ENCODE data around the gene PON2. TPM values are rescaled to one million over a fixed set of nuclear protein-coding genes. Genes with fewer than 3 reads are reported as not detected.
"Not testable (repeated sequence)": the region's sequence is repeated elsewhere in the genome, so short reads cannot be mapped to it uniquely, and the experiment has no call there.

PON2 gene
- total RNA-seq, 4 donors from 2014 or later: 120 to 299 (median 188) TPM

GRCh38 chr7:95394370-95394769, 40.5 kb downstream of the PON2 start:
- DNase-seq: no peak
- Histone ChIP-seq H3K9me3 (no peaks in the 10 kb centered on the region), H3K4me1 (peaks cover 0 to 9% (median 4%) of the 10 kb centered on the region in 4 donors), H3K27me3 (peaks cover 11% of the 10 kb centered on the region), H3K4me3 (no peak overlapping the region), H3K36me3 (no peaks in the 10 kb centered on the region), H3K27ac (no peak overlapping the region)
- no peak for TF ChIP-seq POLR2A (IDR thresholded peaks at IDR 0.05)
- no peak for TF ChIP-seq CTCF (IDR thresholded peaks at IDR 0.05)
- no peak for TF ChIP-seq POLR2AphosphoS5 (IDR thresholded peaks at IDR 0.05)
- TF ChIP-seq EP300 (IDR thresholded peaks at IDR 0.05; ENCODE audit: low read depth): no peak
- intact Hi-C loops (cut with DNase I; ENCODE audit: low total_unique reads): no loop called here
- WGBS, 2 donors (ENCODE audit: low coverage in 1 of 2): 83% methylated on average over 3 of the region's 3 CpGs; no CpG with 5 or more reads in 1 of the 2 donors
- in situ Hi-C loops (cut with MboI; ENCODE audit: low pct_ligation_motif_present in 1 of 4, low pct_unique_long_range_greater_than_20kb in 1 of 4, low sequenced_read_pairs in 3 of 4): no loop called here

GRCh38 chr7:95391761-95392160, 43.1 kb downstream of the PON2 start:
- TF ChIP-seq CTCF (IDR thresholded peaks at IDR 0.05) (no peak), POLR2A (IDR thresholded peaks at IDR 0.05) (no peak), EP300 (IDR thresholded peaks at IDR 0.05; ENCODE audit: low read depth) (no peak), POLR2AphosphoS5 (IDR thresholded peaks at IDR 0.05) (no peak)

GRCh38 chr7:95389516-95389915, 45.3 kb downstream of the PON2 start:
- TF ChIP-seq POLR2A (IDR thresholded peaks at IDR 0.05) (no peak), CTCF (IDR thresholded peaks at IDR 0.05) (no peak)
- Histone ChIP-seq H3K36me3 (no peaks in the 10 kb centered on the region), H3K4me3 (no peak overlapping the region), H3K27me3 (no peaks in the 10 kb centered on the region), H3K27ac (no peak overlapping the region), H3K4me1 (no peaks in the 10 kb centered on the region), H3K9me3 (no peaks in the 10 kb centered on the region)
- DNase-seq: no peak
- intact Hi-C loops (cut with DNase I; ENCODE audit: low total_unique reads) (no loop called here), in situ Hi-C loops (cut with MboI; ENCODE audit: low pct_ligation_motif_present in 1 of 4, low pct_unique_long_range_greater_than_20kb in 1 of 4, low sequenced_read_pairs in 3 of 4) (no loop called here)
- 73 to 85% methylated on average over 7 of the region's 7 CpGs for WGBS, 2 donors (ENCODE audit: low coverage in 1 of 2)

More at GRCh38 chr7:95391761-95392160, 43.1 kb downstream of the PON2 start:
- no peak overlapping the region for H3K27ac ChIP-seq
- intact Hi-C loops (cut with DNase I; ENCODE audit: low total_unique reads): no loop called here
- no peaks in the 10 kb centered on the region for H3K9me3 ChIP-seq
- peaks cover 0 to 8% (median 1%) of the 10 kb centered on the region in 4 donors for H3K4me1 ChIP-seq
- peaks cover 11% of the 10 kb centered on the region for H3K27me3 ChIP-seq
- H3K36me3 ChIP-seq: no peaks in the 10 kb centered on the region
- in situ Hi-C loops (cut with MboI; ENCODE audit: low pct_ligation_motif_present in 1 of 4, low pct_unique_long_range_greater_than_20kb in 1 of 4, low sequenced_read_pairs in 3 of 4): no loop called here
- WGBS, 2 donors (ENCODE audit: low coverage in 1 of 2): 45 to 70% methylated on average over 2 of the region's 2 CpGs
- no peak for DNase-seq
- no peak overlapping the region for H3K4me3 ChIP-seq

GRCh38 chr7:95379457-95379856, 55.4 kb downstream of the PON2 start:
- H3K4me3 ChIP-seq; in situ Hi-C loops (cut with MboI; ENCODE audit: low pct_ligation_motif_present in 1 of 4, low pct_unique_long_range_greater_than_20kb in 1 of 4, low sequenced_read_pairs in 3 of 4); H3K9me3 ChIP-seq; DNase-seq; H3K27ac ChIP-seq; H3K27me3 ChIP-seq; H3K4me1 ChIP-seq; intact Hi-C loops (cut with DNase I; ENCODE audit: low total_unique reads); H3K36me3 ChIP-seq: not testable (repeated sequence)
- 83% methylated on average over 10 of the region's 10 CpGs; no CpG with 5 or more reads in 1 of the 2 donors for WGBS, 2 donors (ENCODE audit: low coverage in 1 of 2)

GRCh38 chr7:95376632-95377400, 58.0 kb downstream of the PON2 start:
- no peak for DNase-seq
- in situ Hi-C loops (cut with MboI; ENCODE audit: low pct_ligation_motif_present in 1 of 4, low pct_unique_long_range_greater_than_20kb in 1 of 4, low sequenced_read_pairs in 3 of 4): no loop called here
- Histone ChIP-seq H3K4me3 (no peak overlapping the region), H3K27ac (no peak overlapping the region), H3K36me3 (no peaks in the 10 kb centered on the region), H3K27me3 (no peaks in the 10 kb centered on the region), H3K4me1 (no peaks in the 10 kb centered on the region), H3K9me3 (no peaks in the 10 kb centered on the region)
- WGBS, 2 donors (ENCODE audit: low coverage in 1 of 2): 80 to 100% methylated on average over 2 to 18 of the region's 18 CpGs
- intact Hi-C loops (cut with DNase I; ENCODE audit: low total_unique reads): no loop called here
- TF ChIP-seq CTCF (IDR thresholded peaks at IDR 0.05) (no peak), EP300 (IDR thresholded peaks at IDR 0.05; ENCODE audit: low read depth) (no peak), POLR2A (IDR thresholded peaks at IDR 0.05) (no peak), POLR2AphosphoS5 (IDR thresholded peaks at IDR 0.05) (no peak)

All from transverse colon (tissue), 4 donors.